ENCODE data around the gene FLNB.

DNA sequence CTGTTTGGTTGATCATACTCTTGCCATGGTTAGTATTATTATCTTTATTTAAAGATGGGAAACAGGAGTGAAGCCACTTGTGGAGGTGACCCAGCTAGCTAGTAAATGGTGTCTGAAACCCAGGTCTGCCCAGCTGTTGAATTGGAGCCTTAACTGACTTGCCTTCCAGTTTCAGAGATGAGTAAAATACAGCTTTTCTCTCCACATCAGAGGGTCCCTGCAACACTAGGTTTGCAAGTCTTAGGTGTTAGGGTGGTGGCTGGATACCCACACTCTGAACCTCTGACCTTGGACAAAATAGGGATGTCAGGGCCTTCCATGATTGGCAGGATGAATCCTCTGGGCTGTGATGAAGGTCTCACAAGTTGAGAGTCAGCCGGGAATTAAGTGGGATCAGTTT lies 4.1 kb downstream of the FLNB start:
- TF ChIP-seq, protein P1, sequence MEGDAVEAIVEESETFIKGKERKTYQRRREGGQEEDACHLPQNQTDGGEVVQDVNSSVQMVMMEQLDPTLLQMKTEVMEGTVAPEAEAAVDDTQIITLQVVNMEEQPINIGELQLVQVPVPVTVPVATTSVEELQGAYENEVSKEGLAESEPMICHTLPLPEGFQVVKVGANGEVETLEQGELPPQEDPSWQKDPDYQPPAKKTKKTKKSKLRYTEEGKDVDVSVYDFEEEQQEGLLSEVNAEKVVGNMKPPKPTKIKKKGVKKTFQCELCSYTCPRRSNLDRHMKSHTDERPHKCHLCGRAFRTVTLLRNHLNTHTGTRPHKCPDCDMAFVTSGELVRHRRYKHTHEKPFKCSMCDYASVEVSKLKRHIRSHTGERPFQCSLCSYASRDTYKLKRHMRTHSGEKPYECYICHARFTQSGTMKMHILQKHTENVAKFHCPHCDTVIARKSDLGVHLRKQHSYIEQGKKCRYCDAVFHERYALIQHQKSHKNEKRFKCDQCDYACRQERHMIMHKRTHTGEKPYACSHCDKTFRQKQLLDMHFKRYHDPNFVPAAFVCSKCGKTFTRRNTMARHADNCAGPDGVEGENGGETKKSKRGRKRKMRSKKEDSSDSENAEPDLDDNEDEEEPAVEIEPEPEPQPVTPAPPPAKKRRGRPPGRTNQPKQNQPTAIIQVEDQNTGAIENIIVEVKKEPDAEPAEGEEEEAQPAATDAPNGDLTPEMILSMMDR (IDR thresholded peaks at IDR 0.05) = no peak
- no peak for TF ChIP-seq POLR2A (IDR thresholded peaks at IDR 0.05)

Data from thyroid gland (tissue), 4 donors.